GM23338 (cell line): ENCODE data around the gene TRIM14. TPM values are rescaled to one million over a fixed set of nuclear protein-coding genes. Genes with fewer than 3 reads are reported as not detected.

Experiments
- ATAC-seq: fragments of 200-7000 bp; cut with Tn5 transposase; 3 replicates; pipeline ENCODE4 v1.9.1; 2020
- DNase-seq: peaks from one replicate; pipeline ENCODE4 v3.0.0-alpha.2; 2015; ENCODE audit warnings: low spot score
- H2AFZ ChIP-seq: fragments of 200-600 bp; sonication (generic); 2 replicates; pipeline ENCODE4 v1.8.0; 2016; ENCODE audit warnings: antibody characterized with exemption, mild to moderate bottlenecking, moderate library complexity
- H3F3A ChIP-seq: fragments of 200-600 bp; sonication (generic); replicated peaks from 2 replicates; pipeline ENCODE4 v1.8.0; 2017; ENCODE audit warnings: antibody characterized with exemption, mixed run types, low read depth
- H3K27ac ChIP-seq: fragments of 200-600 bp; sonication (generic); 2 replicates; pipeline ENCODE4 v1.6.1; 2016; ENCODE audit warnings: low read depth
- H3K27me3 ChIP-seq: fragments of 200-600 bp; sonication (generic); 2 replicates; pipeline ENCODE4 v1.8.0; 2016; ENCODE audit warnings: mild to moderate bottlenecking, mixed run types, moderate library complexity; ENCODE audit not compliant: insufficient read depth
- H3K36me3 ChIP-seq: fragments of 200-600 bp; sonication (generic); 2 replicates; pipeline ENCODE4 v1.8.0; 2016; ENCODE audit warnings: mild to moderate bottlenecking; ENCODE audit not compliant: insufficient read depth
- H3K4me1 ChIP-seq: fragments of 200-600 bp; sonication (generic); 2 replicates; pipeline ENCODE4 v1.8.0; 2016; ENCODE audit warnings: mild to moderate bottlenecking, moderate library complexity; ENCODE audit not compliant: insufficient read depth
- H3K4me2 ChIP-seq: fragments of 200-600 bp; sonication (generic); 2 replicates; pipeline ENCODE4 v1.7.1; 2017; ENCODE audit warnings: mixed run types
- H3K4me3 ChIP-seq: fragments of 200-600 bp; sonication (generic); 2 replicates; pipeline ENCODE4 v1.6.1; 2016; ENCODE audit warnings: mixed run types
- H3K79me2 ChIP-seq: fragments of 200-600 bp; sonication (generic); replicated peaks from 2 replicates; pipeline ENCODE4 v1.8.0; 2017; ENCODE audit warnings: mild to moderate bottlenecking; ENCODE audit not compliant: insufficient read depth
- H3K9me2 ChIP-seq: fragments of 200-600 bp; sonication (generic); 2 replicates; pipeline ENCODE4 v1.8.0; 2017; ENCODE audit not compliant: insufficient read depth
- H4K20me1 ChIP-seq: fragments of 200-600 bp; sonication (generic); replicated peaks from 2 replicates; pipeline ENCODE4 v1.8.0; 2017; ENCODE audit warnings: mild to moderate bottlenecking; ENCODE audit not compliant: insufficient read depth
- H3K27ac Mint-ChIP-seq: 2 replicates; pipeline ENCODE4 v1.8.0; 2020; ENCODE audit warnings: inconsistent platforms, mild to moderate bottlenecking, moderate library complexity, mixed read lengths
- H3K27me3 Mint-ChIP-seq: 3 replicates; pipeline ENCODE4 v1.8.0; 2022; ENCODE audit warnings: low read depth, mild to moderate bottlenecking, moderate library complexity, mixed read lengths, inconsistent platforms; ENCODE audit not compliant: insufficient read depth, poor library complexity
- H3K36me3 Mint-ChIP-seq: 3 replicates; pipeline ENCODE4 v1.8.0; 2021; ENCODE audit warnings: low read depth, mild to moderate bottlenecking, inconsistent platforms, moderate library complexity, mixed read lengths
- H3K4me1 Mint-ChIP-seq: 3 replicates; pipeline ENCODE4 v1.8.0; 2020; ENCODE audit warnings: mild to moderate bottlenecking, inconsistent platforms, mixed read lengths
- H3K4me3 Mint-ChIP-seq: 3 replicates; pipeline ENCODE4 v1.8.0; 2021; ENCODE audit warnings: moderate library complexity, mild to moderate bottlenecking, inconsistent platforms, mixed read lengths
- H3K9me3 Mint-ChIP-seq: 3 replicates; pipeline ENCODE4 v1.8.0; 2020; ENCODE audit warnings: moderate library complexity, mild to moderate bottlenecking, inconsistent platforms, mixed read lengths
- CREB1 ChIP-seq: fragments of 250-450 bp; sonication (Bioruptor Pico); IDR thresholded peaks from 2 replicates; pipeline ENCODE4 v1.5.0; 2020; ENCODE audit warnings: low read depth, mild to moderate bottlenecking, moderate library complexity
- CTCF ChIP-seq, 2 experiments: fragments of 200-600 bp in 1 of 2; sonication (generic) in 1 of 2; conservative IDR thresholded peaks; 2 replicates each; pipeline versions ENCODE4 v1.5.1 to v1.6.1; 2016 to 2017; ENCODE audit warnings: antibody characterized with exemption in 2 of 2, low read depth in 2 of 2, mild to moderate bottlenecking in 2 of 2, moderate library complexity in 1 of 2
- ETS1 ChIP-seq: IDR thresholded peaks from 2 replicates; pipeline ENCODE4 v1.6.1; 2016; ENCODE audit warnings: antibody characterized with exemption
- EZH2 ChIP-seq: fragments of 200-600 bp; sonication (generic); IDR thresholded peaks from one replicate; pipeline ENCODE4 v1.8.0; 2017; ENCODE audit warnings: antibody characterized with exemption, mild to moderate bottlenecking, low read depth; ENCODE audit not compliant: unreplicated experiment
- EZH2phosphoT487 ChIP-seq: fragments of 200-600 bp; sonication (generic); IDR thresholded peaks from one replicate; pipeline ENCODE4 v1.8.1; 2018; ENCODE audit warnings: antibody characterized with exemption; ENCODE audit not compliant: unreplicated experiment
- JUNB ChIP-seq: IDR thresholded peaks from one replicate; pipeline ENCODE4 v1.6.1; 2016; ENCODE audit warnings: antibody characterized with exemption; ENCODE audit not compliant: unreplicated experiment
- NANOG ChIP-seq: IDR thresholded peaks from 2 replicates; pipeline ENCODE4 v1.6.1; 2016; ENCODE audit warnings: antibody characterized with exemption, borderline replicate concordance
- POLR2AphosphoS5 ChIP-seq: IDR thresholded peaks from 2 replicates; pipeline ENCODE4 v1.6.1; 2016; ENCODE audit warnings: antibody characterized with exemption, low read depth
- REST ChIP-seq: IDR thresholded peaks from one replicate; pipeline ENCODE4 v1.6.1; 2018; ENCODE audit warnings: antibody characterized with exemption; ENCODE audit not compliant: unreplicated experiment
- STAT1 ChIP-seq: IDR thresholded peaks from one replicate; pipeline ENCODE4 v1.6.1; 2016; ENCODE audit warnings: antibody characterized with exemption; ENCODE audit not compliant: unreplicated experiment
- ZNF114 ChIP-seq: fragments of 250-450 bp; sonication (Bioruptor Pico); IDR thresholded peaks from 2 replicates; pipeline ENCODE4 v1.5.0; 2020; ENCODE audit warnings: mild to moderate bottlenecking, moderate library complexity
- ZNF331 ChIP-seq: fragments of 250-450 bp; sonication (Bioruptor Pico); IDR thresholded peaks from 2 replicates; pipeline ENCODE4 v1.5.0; 2020; ENCODE audit warnings: low read depth, mild to moderate bottlenecking, moderate library complexity
- polyA plus RNA-seq: library from polyadenylated mRNA; unstranded; fragments of >200 nt; fragmentation: Nextera tagmentation; extraction: Ambion mirVana; gene quantifications from 2 replicates; pipeline ENCODE4 v1.2.1, GENCODE V29; 2016
- total RNA-seq: library from RNA; depleted of rRNA; stranded (reverse); fragments of >200 nt; shearing (Covaris generic); gene quantifications from 2 replicates; pipeline ENCODE4 v1.2.3, GENCODE V29; 2014

TRIM14 gene
- total and polyA plus RNA-seq, 2 experiments from 2014 or later: 17.2 to 25.3 TPM

DNA sequence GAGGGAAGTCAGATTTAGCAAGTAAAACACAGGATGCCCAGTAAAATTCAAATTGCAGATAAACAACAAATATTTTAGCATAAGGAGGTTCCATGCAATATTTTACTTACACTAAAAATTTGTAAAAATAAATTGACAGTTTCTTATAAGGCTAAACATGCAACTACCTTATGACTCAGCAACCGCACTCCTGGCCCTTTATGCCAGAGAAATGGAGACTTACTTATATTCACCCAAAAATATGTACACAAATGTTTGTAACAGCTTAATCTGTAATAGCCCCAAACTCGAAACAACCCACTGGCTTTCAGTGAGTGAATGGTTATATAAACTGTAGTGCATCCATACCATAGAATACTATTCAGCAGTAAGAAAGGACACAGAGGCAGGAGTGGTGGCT is 28.6 kb upstream of the TRIM14 start:
- Histone ChIP-seq H3F3A (no peaks in the 10 kb centered on the region; the same call in 1 of the 2 replicates), H2AFZ (no peak overlapping the region), H3K27me3 (no peaks in the 10 kb centered on the region), H3K4me1 (no peaks in the 10 kb centered on the region), H3K36me3 (no peaks in the 10 kb centered on the region), H3K9me2 (no peaks in the 10 kb centered on the region), H4K20me1 (0 out of 2 replicates have a peak, but pooled peaks cover 4% of the 10 kb centered on the region), H3K4me2 (no peak overlapping the region), H3K27ac (no peak overlapping the region), H3K4me3 (no peak overlapping the region), H3K79me2 (no peaks in the 10 kb centered on the region)
- no peak overlapping the region for H3K27ac Mint-ChIP-seq
- no peak overlapping the region for H3K4me3 Mint-ChIP-seq
- peaks cover 6% of the 10 kb centered on the region; the same call in 2 of the 3 replicates for H3K4me1 Mint-ChIP-seq
- H3K27me3 Mint-ChIP-seq: peaks cover 5% of the 10 kb centered on the region
- ATAC-seq: no peak
- no peak for TF ChIP-seq POLR2AphosphoS5
- TF ChIP-seq STAT1: no peak
- TF ChIP-seq EZH2phosphoT487: no peak
- TF ChIP-seq EZH2: no peak
- no peak for TF ChIP-seq CREB1 (CRISPR knock-in tag)
- no peak for TF ChIP-seq JUNB
- no peak for TF ChIP-seq ZNF114
- no peaks in the 10 kb centered on the region; the same call in 2 of the 3 replicates for H3K36me3 Mint-ChIP-seq
- no peaks in the 10 kb centered on the region for H3K9me3 Mint-ChIP-seq
- no peak for DNase-seq

GRCh38 chr9:98146101-98146991 is 27.3 kb upstream of the TRIM14 start:
- Histone ChIP-seq H4K20me1 (0 out of 2 replicates have a peak, but pooled peaks cover 4% of the 10 kb centered on the region), H2AFZ (no peak overlapping the region)
- no peak overlapping the region for H3K27ac Mint-ChIP-seq
- no peak for TF ChIP-seq EZH2
- TF ChIP-seq ETS1: no peak
- TF ChIP-seq NANOG: no peak
- TF ChIP-seq ZNF331 (CRISPR knock-in tag): no peak
- no peak for TF ChIP-seq JUNB
- no peak for TF ChIP-seq REST
- TF ChIP-seq CREB1 (CRISPR knock-in tag): no peak
- TF ChIP-seq ZNF114: no peak
- TF ChIP-seq EZH2phosphoT487: no peak
- TF ChIP-seq STAT1: no peak
- no peak for TF ChIP-seq CTCF (conservative IDR thresholded peaks at IDR 0.05; ENCODE audit: low read depth in 2 of 2)

More at GRCh38 chr9:98146101-98146991, 27.3 kb upstream of the TRIM14 start:
- peak; percentile 69 for ATAC-seq
- Histone ChIP-seq H3F3A (no peaks in the 10 kb centered on the region; the same call in 1 of the 2 replicates), H3K4me1 (no peaks in the 10 kb centered on the region), H3K27ac (no peak overlapping the region), H3K36me3 (no peaks in the 10 kb centered on the region), H3K4me2 (no peak overlapping the region), H3K9me2 (no peaks in the 10 kb centered on the region), H3K79me2 (no peaks in the 10 kb centered on the region), H3K27me3 (no peaks in the 10 kb centered on the region), H3K4me3 (no peak overlapping the region)
- no peak for DNase-seq
- Mint-ChIP-seq H3K9me3 (no peaks in the 10 kb centered on the region), H3K27me3 (peaks cover 7% of the 10 kb centered on the region), H3K4me3 (no peak overlapping the region), H3K4me1 (peaks cover 6% of the 10 kb centered on the region; the same call in 2 of the 3 replicates), H3K36me3 (no peaks in the 10 kb centered on the region; the same call in 2 of the 3 replicates)
